Measurements from ENCODE around the gene RAB24.

Gene RAB24

DNA sequence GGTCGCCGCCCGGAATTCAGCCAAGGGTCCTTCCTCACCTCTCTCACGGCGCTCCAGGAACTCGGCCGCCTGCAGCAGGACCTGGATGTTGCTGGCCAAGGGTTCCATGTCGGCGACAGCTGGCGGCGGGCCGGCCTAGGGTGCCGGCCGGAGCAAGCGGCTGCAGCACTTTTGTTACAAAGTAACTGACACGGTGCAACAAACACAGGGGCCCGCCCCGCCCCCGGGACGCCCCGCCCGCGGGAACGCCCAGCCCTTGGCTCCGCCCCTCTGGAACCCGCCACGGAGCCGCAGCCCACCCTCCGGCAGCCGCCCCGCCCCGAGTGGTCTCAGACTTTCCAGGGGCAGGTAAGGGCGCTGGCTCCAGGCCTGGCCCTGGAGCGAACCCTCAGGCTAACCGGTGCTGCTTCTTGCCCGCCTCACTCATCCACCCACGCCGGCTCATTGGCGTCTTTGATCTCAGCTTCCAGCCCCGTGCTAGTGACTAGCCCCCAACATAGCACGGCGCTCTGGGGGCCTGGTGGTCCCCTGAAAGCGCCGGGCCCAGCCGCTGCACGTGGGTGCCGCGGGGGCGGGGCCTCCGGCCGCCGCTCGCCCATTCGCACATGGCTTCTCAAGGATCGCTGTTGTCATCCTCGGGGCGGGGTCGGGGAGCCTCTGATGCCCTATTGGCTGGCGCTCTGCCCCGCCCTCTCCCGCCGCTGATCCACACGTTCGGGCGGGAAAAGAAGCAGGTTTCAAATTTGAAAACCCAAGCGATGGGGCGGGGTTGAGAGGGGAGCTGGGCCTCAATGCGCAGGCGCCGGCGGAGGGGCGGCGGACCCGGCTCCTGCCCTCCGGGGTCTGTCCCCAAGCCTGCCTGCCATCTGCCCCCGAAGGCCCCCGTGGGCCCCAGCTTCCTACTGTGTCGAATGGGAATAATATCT lies 8.5 kb upstream of the RAB24 start, which contains the start of gene MXD3:
Gene MXD3, minus strand, starts transcription at position 176 of the 926 bp plus-strand sequence. Its CDS starts 68 bp downstream, at position 108.
- H3K4me2 ChIP-seq: peak within 1 kb of the TSS; percentile 96 to 100 (median 99)
- H3K4me3 ChIP-seq: peak within 1 kb of the TSS; percentile 57 to 97 (median 91)
- H3K9ac ChIP-seq: peak within 1 kb of the TSS; percentile 71 to 98 (median 96); a peak in 21 of 22 replicates
- H3K27me3 ChIP-seq: no peaks in the 10 kb centered on the region
- TF ChIP-seq Cebpa-rat (IDR thresholded peaks at IDR 0.05): no peak
- no peaks in the 10 kb centered on the region for H3K9me3 ChIP-seq (replicated peaks in 1 of 11)
- H3K4me1 ChIP-seq: peaks cover 54 to 72% (median 59%) of the 10 kb centered on the region in 10 experiments
- H3K27ac ChIP-seq: peak within 1 kb of the TSS in 10 of 11 experiments; percentile 95 to 100 (median 98); a peak in 20 of 22 replicates
- peaks cover 1 to 33% (median 13%) of the 10 kb centered on the region in 11 experiments; a peak in 15 of 22 replicates for H3K36me3 ChIP-seq
- peaks cover 11 to 57% (median 24%) of the 10 kb centered on the region in 11 experiments; a peak in 17 of 22 replicates for H4K20me1 ChIP-seq

DNA sequence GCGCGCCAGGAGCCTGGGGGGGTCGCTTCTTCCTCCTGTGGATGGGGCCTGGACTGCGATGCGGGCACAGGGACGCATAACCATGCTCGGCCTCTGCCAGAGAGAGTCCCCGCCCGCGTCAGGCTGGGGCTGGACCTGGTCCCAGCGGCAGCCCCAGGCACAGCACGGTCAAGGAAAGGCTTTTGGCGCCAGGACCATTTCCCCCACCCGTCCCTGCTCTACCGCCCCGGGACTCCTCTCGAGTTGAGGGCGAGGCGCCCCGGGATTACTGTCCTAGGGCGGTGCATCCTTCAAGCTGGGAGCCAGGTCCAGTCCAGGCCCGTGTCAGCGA lies 7.8 kb upstream of the RAB24 start:
- peak overlapping the region; percentile 71 to 98 (median 96); a peak in 21 of 22 replicates for H3K9ac ChIP-seq
- no peaks in the 10 kb centered on the region for H3K9me3 ChIP-seq (replicated peaks in 1 of 11)
- peaks cover 2 to 32% (median 14%) of the 10 kb centered on the region in 11 experiments; a peak in 19 of 22 replicates for H3K36me3 ChIP-seq
- H3K4me2 ChIP-seq: peak overlapping the region; percentile 96 to 100 (median 99)
- peak overlapping the region; percentile 57 to 97 (median 91) for H3K4me3 ChIP-seq
- TF ChIP-seq Cebpa-rat (IDR thresholded peaks at IDR 0.05): no peak
- peak overlapping the region in 10 of 11 experiments; percentile 68 to 100 (median 98); a peak in 20 of 22 replicates for H3K27ac ChIP-seq
- H3K4me1 ChIP-seq: peaks cover 58 to 77% (median 64%) of the 10 kb centered on the region in 10 experiments
- H3K27me3 ChIP-seq: no peaks in the 10 kb centered on the region
- peaks cover 11 to 56% (median 24%) of the 10 kb centered on the region in 11 experiments; a peak in 17 of 22 replicates for H4K20me1 ChIP-seq

DNA sequence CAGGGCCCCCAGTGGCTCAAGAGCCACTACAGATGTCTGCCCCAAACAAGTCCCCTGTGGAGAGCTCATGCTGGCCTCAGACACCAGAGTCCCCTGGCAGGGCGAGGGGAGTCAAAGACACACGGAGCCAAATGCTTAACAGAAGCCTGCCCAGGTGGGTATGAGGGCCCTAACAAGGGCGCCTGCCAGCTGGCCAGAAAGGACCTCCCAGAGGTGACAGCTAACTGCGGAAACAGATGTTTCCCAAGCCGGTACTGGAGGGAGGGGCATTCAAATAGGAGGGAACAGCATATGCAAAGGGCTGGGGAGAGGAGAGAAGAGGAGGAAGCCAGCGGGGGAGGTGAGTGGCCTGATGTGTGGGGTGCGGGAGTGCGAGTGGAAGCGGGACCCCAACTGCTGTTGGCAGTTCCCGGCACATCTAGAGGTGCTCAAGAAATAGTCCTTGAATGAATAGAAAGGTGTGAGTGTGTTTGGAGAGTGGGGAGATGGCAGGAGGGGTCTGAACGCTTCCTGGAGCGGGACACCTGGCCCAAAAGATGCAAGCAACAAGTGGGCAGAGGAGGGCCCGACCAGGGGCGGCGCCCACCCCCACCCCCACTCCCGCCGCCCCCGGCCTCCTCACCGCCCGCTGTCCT lies 7.4 kb upstream of the RAB24 start:
- Histone ChIP-seq H3K9ac (peak overlapping the region; percentile 60 to 98 (median 96); a peak in 21 of 22 replicates), H3K27me3 (no peaks in the 10 kb centered on the region), H3K4me3 (peak overlapping the region; percentile 57 to 97 (median 91)), H3K36me3 (peaks cover 7 to 36% (median 19%) of the 10 kb centered on the region in 11 experiments), H3K27ac (peak overlapping the region in 10 of 11 experiments; percentile 95 to 100 (median 98); a peak in 20 of 22 replicates), H3K9me3 (replicated peaks in 1 of 11) (no peaks in the 10 kb centered on the region), H3K4me2 (peak overlapping the region; percentile 96 to 100 (median 99)), H3K4me1 (peaks cover 63 to 77% (median 69%) of the 10 kb centered on the region in 10 experiments), H4K20me1 (peaks cover 11 to 60% (median 24%) of the 10 kb centered on the region in 11 experiments; a peak in 17 of 22 replicates)
- TF ChIP-seq Cebpa-rat (IDR thresholded peaks at IDR 0.05): no peak

DNA sequence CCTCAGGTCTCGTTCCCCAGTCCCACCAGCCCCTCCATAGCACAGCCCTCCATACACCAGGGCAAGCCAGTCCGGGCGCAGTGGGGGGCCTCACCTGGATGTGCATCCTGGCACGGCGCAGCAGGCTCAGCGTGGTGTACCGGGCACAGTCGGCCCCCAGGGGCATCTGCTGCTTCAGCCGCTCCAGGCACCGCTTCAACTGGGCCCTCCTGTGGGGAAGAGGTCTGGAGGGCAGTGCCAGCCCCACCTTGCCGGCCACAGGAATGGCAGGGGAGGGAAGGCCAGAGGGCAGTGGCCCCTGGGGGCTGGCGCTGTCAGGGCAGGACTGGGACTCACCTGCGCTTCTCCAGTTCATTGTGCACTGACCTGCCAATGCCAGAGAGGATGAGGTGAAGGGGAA lies 6.8 kb upstream of the RAB24 start:
- peak overlapping the region in 10 of 11 experiments; percentile 95 to 100 (median 98); a peak in 20 of 22 replicates for H3K27ac ChIP-seq
- H3K9me3 ChIP-seq (replicated peaks in 1 of 11): no peaks in the 10 kb centered on the region
- H3K4me2 ChIP-seq: peak overlapping the region; percentile 96 to 100 (median 99)
- H3K4me3 ChIP-seq: peak overlapping the region; percentile 35 to 97 (median 91)
- peaks cover 69 to 80% (median 74%) of the 10 kb centered on the region in 10 experiments for H3K4me1 ChIP-seq
- TF ChIP-seq Cebpa-rat (IDR thresholded peaks at IDR 0.05): no peak
- no peaks in the 10 kb centered on the region for H3K27me3 ChIP-seq
- peaks cover 15 to 61% (median 26%) of the 10 kb centered on the region in 11 experiments; a peak in 17 of 22 replicates for H4K20me1 ChIP-seq
- peaks cover 12 to 42% (median 24%) of the 10 kb centered on the region in 11 experiments for H3K36me3 ChIP-seq
- H3K9ac ChIP-seq: peak overlapping the region; percentile 60 to 98 (median 96); a peak in 21 of 22 replicates

DNA sequence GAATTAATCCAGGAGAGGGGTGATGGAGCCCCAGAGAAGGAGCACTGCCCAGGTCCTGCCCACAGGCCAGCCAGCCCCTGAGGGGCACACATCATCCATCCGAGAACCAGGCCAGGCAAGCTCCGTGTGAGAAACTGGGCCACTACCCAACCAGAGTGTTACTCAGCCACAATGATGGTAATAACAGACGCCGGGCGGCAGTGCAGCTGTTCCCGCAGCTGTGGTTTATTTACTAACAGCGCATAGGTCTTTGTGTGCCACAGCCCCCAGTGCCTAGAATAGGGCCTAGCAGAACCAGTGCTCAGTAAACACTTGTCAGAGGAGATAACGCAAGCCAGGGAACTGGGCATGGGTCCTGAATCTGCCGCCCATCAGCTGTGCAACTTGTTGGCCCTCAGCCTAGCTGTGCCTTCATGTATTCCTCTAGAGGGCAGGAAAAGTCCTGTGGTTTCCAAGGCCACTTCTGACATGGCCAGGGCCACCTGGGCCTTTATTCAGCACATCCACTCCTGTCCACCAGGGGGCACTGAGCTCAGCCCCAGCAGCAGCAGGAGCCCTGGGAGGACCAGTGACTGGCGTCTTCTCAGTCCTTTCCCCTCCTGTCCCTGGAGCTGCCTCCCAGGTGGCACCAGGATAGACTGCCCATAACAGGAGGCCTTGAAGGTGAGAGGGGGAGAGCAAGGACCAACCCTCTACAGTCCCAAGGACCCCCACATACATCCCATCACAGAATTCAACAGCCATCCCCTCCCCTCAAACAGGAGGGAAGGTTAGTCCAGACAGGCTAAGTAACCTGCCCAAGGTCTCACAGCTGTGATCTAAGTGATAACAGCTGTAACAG lies 6.1 kb upstream of the RAB24 start:
- TF ChIP-seq Cebpa-rat (IDR thresholded peaks at IDR 0.05): no peak
- Histone ChIP-seq H3K36me3 (peaks cover 18 to 49% (median 32%) of the 10 kb centered on the region in 11 experiments), H3K27ac (peak overlapping the region; percentile 92 to 100 (median 98); a peak in 21 of 22 replicates), H3K9me3 (replicated peaks in 1 of 11) (no peaks in the 10 kb centered on the region), H3K27me3 (no peaks in the 10 kb centered on the region), H3K4me2 (peak overlapping the region; percentile 96 to 100 (median 99)), H3K4me1 (peaks cover 73 to 81% (median 78%) of the 10 kb centered on the region in 10 experiments), H3K9ac (peak overlapping the region; percentile 89 to 98 (median 96); a peak in 21 of 22 replicates), H4K20me1 (peaks cover 12 to 63% (median 26%) of the 10 kb centered on the region in 11 experiments; a peak in 17 of 22 replicates), H3K4me3 (peak overlapping the region; percentile 35 to 97 (median 91))

DNA sequence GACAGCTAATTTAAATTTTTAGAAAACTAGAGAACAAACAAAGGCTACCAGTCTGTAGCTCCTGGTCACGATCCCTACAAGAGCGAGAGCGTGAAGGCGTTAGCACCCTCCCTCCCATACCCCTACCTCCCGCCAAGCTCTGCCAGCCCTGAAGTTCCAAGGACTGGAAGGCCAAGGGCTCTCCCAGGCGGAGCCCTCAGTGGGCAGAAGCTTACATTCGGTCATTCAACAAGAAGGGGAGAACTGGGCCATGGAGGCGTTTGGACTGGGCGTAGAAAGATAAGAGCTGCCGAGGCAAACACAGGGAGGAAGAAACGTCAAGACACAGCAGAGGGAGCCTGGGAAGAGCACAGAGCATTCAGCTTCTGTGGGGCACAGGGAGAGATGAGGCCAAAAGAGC lies 5.2 kb upstream of the RAB24 start:
- Histone ChIP-seq H3K9me3 (replicated peaks in 1 of 11) (no peaks in the 10 kb centered on the region), H3K27ac (peak overlapping the region; percentile 92 to 100 (median 98)), H4K20me1 (peaks cover 9 to 68% (median 28%) of the 10 kb centered on the region in 11 experiments; a peak in 17 of 22 replicates), H3K4me1 (peaks cover 70 to 81% (median 78%) of the 10 kb centered on the region in 10 experiments), H3K4me3 (peak overlapping the region in 9 of 10 experiments; percentile 1 to 97 (median 91); a peak in 16 of 20 replicates), H3K36me3 (peaks cover 18 to 55% (median 38%) of the 10 kb centered on the region in 11 experiments), H3K4me2 (peak overlapping the region; percentile 96 to 100 (median 99)), H3K9ac (peak overlapping the region; percentile 89 to 98 (median 96)), H3K27me3 (no peaks in the 10 kb centered on the region)
- no peak for TF ChIP-seq Cebpa-rat (IDR thresholded peaks at IDR 0.05)

DNA sequence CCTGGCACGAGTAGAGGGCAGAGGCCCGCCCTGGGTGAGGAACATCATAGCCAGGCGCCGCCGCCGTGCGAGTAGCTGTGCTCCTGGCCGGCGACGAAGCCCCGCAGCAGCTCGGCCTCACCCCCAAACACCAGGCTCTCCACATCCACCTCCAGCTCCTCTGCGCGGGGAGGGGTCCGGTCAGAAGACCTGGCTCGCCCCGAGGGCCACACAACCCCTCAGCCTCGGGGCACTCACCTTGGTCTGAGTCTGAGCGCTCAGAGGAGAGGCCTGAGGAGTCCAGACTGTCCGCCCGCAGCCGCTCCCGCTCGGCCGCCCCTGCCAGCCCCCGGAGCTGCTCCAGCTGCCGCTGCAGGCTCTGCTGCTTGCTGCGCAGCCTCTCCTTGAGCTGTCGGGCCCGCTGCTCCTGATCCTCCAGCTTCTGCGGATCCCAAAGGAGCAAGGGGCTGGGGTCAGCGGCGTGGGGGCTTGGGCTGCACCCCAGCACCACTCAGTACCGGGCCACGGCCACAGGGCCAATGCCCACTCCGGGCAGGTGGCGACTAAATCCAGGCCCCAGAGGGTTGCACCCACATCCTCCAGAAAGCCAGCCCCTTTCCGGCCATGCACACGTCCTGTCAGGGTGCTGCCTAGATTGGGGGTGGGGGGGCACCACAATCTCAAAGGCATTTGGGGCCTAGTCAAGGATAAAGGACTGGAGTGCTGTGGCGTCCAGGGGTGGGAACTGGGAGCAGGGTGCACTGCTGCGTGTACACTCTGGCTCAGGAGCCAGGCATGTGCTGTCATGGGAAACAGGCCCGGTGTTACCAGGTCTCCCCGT lies 4.2 kb upstream of the RAB24 start:
- Histone ChIP-seq H3K27ac (peak overlapping the region; percentile 92 to 100 (median 98)), H3K36me3 (peaks cover 18 to 55% (median 38%) of the 10 kb centered on the region in 11 experiments)

More for the DNA sequence above, 4.2 kb upstream of the RAB24 start:
- Histone ChIP-seq H4K20me1 (peaks cover 5 to 64% (median 26%) of the 10 kb centered on the region in 11 experiments; a peak in 17 of 22 replicates), H3K9ac (peak overlapping the region; percentile 89 to 98 (median 96)), H3K4me3 (peak overlapping the region; percentile 77 to 97 (median 92)), H3K4me2 (peak overlapping the region; percentile 96 to 100 (median 99)), H3K27me3 (no peaks in the 10 kb centered on the region), H3K9me3 (replicated peaks in 1 of 11) (no peaks in the 10 kb centered on the region), H3K4me1 (peaks cover 60 to 76% (median 68%) of the 10 kb centered on the region in 10 experiments)
- TF ChIP-seq Cebpa-rat (IDR thresholded peaks at IDR 0.05): no peak
